K562 (cell line): ENCODE measurements around the gene COX4I2. TPM values are rescaled to one million over a fixed set of nuclear protein-coding genes. Genes with fewer than 3 reads are reported as not detected.
A peak's percentile ranks its signal among the peaks of the same experiment; 100 is the strongest.

Experiments
- ARID1B ChIP-seq: fragments of 450-650 bp; IDR thresholded peaks from 2 replicates; pipeline ENCODE4 v1.6.1; 2016; ENCODE audit warnings: antibody characterized with exemption, mild to moderate bottlenecking, inconsistent platforms
- ATF3 ChIP-seq, 2 experiments: fragments of 450-650 bp in 1 of 2; sonication (generic) in 1 of 2; formaldehyde crosslinking in 1 of 2; IDR thresholded peaks in 1 of 2; conservative IDR thresholded peaks in 1 of 2; 2 replicates each; pipeline versions ENCODE4 v1.6.1 to v1.8.1; 2016 to 2023; ENCODE audit warnings: mild to moderate bottlenecking in 2 of 2, moderate library complexity in 2 of 2, inconsistent platforms in 1 of 2, missing genetic modification reagents in 1 of 2
- CHCHD3 ChIP-seq: fragments of 250-450 bp; sonication (Bioruptor Pico); IDR thresholded peaks from 2 replicates; pipeline ENCODE4 v2.1.2; 2022; ENCODE audit warnings: mild to moderate bottlenecking
- ELF4 ChIP-seq: fragments of 450-650 bp; formaldehyde crosslinking; IDR thresholded peaks from 2 replicates; pipeline ENCODE4 v1.4.0; 2022; ENCODE audit warnings: missing genetic modification characterization
- EWSR1 ChIP-seq: fragments of 450-650 bp; IDR thresholded peaks from 2 replicates; pipeline ENCODE4 v1.6.1; 2018; ENCODE audit warnings: borderline replicate concordance, mild to moderate bottlenecking, low read depth, moderate library complexity; ENCODE audit not compliant: partially characterized antibody
- FOS ChIP-seq: IDR thresholded peaks from 3 replicates; pipeline ENCODE4 v1.6.1; 2011; ENCODE audit not compliant: insufficient read length; ENCODE audit errors: extremely low read depth
- GTF2F1 ChIP-seq: IDR thresholded peaks from 2 replicates; pipeline ENCODE4 v1.6.1; 2011; ENCODE audit warnings: low read depth, low read length, improper control_type of control experiment
- HDAC2 ChIP-seq: fragments of 450-650 bp; IDR thresholded peaks from 2 replicates; pipeline ENCODE4 v1.6.1; 2016; ENCODE audit warnings: mild to moderate bottlenecking
- HINFP ChIP-seq: fragments of 450-650 bp; conservative IDR thresholded peaks from 2 replicates; pipeline ENCODE4 v1.6.1; 2016; ENCODE audit warnings: missing genetic modification characterization, low read depth, mild to moderate bottlenecking, control low read depth, missing compliant biosample characterization
- LARP7 ChIP-seq: fragments of 450-650 bp; IDR thresholded peaks from 2 replicates; pipeline ENCODE4 v1.6.1; 2016
- MEF2A ChIP-seq: IDR thresholded peaks from 2 replicates; pipeline ENCODE4 v1.6.1; 2011; ENCODE audit warnings: low read depth, mild to moderate bottlenecking, low read length, moderate library complexity; ENCODE audit not compliant: control insufficient read depth
- MTF1 ChIP-seq: fragments of 250-450 bp; sonication (Bioruptor Pico); IDR thresholded peaks from 2 replicates; pipeline ENCODE4 v1.9.0; 2021; ENCODE audit warnings: moderate library complexity, mild to moderate bottlenecking, inconsistent platforms, borderline replicate concordance
- RBM17 ChIP-seq: fragments of 200-400 bp; formaldehyde crosslinking; IDR thresholded peaks from 2 replicates; pipeline ENCODE4 v1.6.1; 2017; ENCODE audit warnings: low read depth, mild to moderate bottlenecking, low read length, borderline replicate concordance
- SETDB1 ChIP-seq: IDR thresholded peaks from one replicate; pipeline ENCODE4 v1.6.1; 2012; ENCODE audit warnings: low read length, control low read depth, inconsistent platforms
- SMARCC2 ChIP-seq: fragments of 450-650 bp; IDR thresholded peaks from 2 replicates; pipeline ENCODE4 v1.6.1; 2017; ENCODE audit warnings: antibody characterized with exemption, moderate library complexity, mild to moderate bottlenecking, low read depth
- SUPT5H ChIP-seq: fragments of 450-650 bp; IDR thresholded peaks from 2 replicates; pipeline ENCODE4 v1.6.1; 2016
- TFAM ChIP-seq: fragments of 250-450 bp; sonication (Bioruptor Pico); conservative IDR thresholded peaks from 2 replicates; pipeline ENCODE4 v1.5.0; 2021; ENCODE audit warnings: mild to moderate bottlenecking, moderate library complexity
- ZNF133 ChIP-seq: fragments of 250-450 bp; sonication (Bioruptor Pico); IDR thresholded peaks from 2 replicates; pipeline ENCODE4 v1.4.0; 2020; ENCODE audit warnings: mild to moderate bottlenecking
- ZNF707 ChIP-seq: fragments of 250-450 bp; sonication (Bioruptor Pico); conservative IDR thresholded peaks from 2 replicates; pipeline ENCODE4 v1.8.0; 2022; ENCODE audit warnings: inconsistent platforms, mild to moderate bottlenecking, moderate library complexity
- ZNF75A ChIP-seq: fragments of 450-650 bp; formaldehyde crosslinking; IDR thresholded peaks from 2 replicates; pipeline ENCODE4 v1.4.0; 2020; ENCODE audit warnings: mild to moderate bottlenecking
- polyA plus RNA-seq, 8 experiments: library from polyadenylated mRNA; depleted of rRNA in 4 of 8; stranded (reverse) in 5 of 8; unstranded in 3 of 8; fragments of >200 nt; fragmentation: Nextera tagmentation in 2 of 8; fragmentation: Illumina TruSeq in 1 of 8; extraction: Ambion mirVana in 2 of 8; extraction: Trizol in 1 of 8; gene quantifications; 2 replicates each; pipeline versions ENCODE4 v1.2.1 to v1.2.3, GENCODE V29; 2011 to 2014; ENCODE audit warnings: inconsistent platforms in 1 of 8, missing spikeins in 1 of 8
- total RNA-seq, 7 experiments: library from RNA; depleted of rRNA in 6 of 7; stranded (reverse); fragments of >200 nt in 6 of 7; fragmentation: Illumina TruSeq in 2 of 7; extraction: Trizol in 2 of 7; gene quantifications; 2 replicates each; pipeline versions ENCODE4 v1.2.1 to v1.2.3, GENCODE V29; 2011 to 2021; ENCODE audit warnings: low replicate concordance in 1 of 7
- TF ChIP-seq, protein P1 (sequence below): IDR thresholded peaks from 2 replicates; pipeline ENCODE4 v1.6.1; 2011; ENCODE audit warnings: borderline replicate concordance, low read depth, mild to moderate bottlenecking, moderate library complexity, low read length; ENCODE audit not compliant: insufficient read depth, poor library complexity, severe bottlenecking

COX4I2 gene
- total and polyA plus RNA-seq, 9 of the 15 experiments (the other 6 are each of a cell fraction or from before 2014, with no cell fraction given) = not detected

GRCh38 chr20:31605031-31605901 lies 32.4 kb upstream of the COX4I2 start, which contains the start of gene ID1 (continued):
- TF ChIP-seq, protein P1, sequence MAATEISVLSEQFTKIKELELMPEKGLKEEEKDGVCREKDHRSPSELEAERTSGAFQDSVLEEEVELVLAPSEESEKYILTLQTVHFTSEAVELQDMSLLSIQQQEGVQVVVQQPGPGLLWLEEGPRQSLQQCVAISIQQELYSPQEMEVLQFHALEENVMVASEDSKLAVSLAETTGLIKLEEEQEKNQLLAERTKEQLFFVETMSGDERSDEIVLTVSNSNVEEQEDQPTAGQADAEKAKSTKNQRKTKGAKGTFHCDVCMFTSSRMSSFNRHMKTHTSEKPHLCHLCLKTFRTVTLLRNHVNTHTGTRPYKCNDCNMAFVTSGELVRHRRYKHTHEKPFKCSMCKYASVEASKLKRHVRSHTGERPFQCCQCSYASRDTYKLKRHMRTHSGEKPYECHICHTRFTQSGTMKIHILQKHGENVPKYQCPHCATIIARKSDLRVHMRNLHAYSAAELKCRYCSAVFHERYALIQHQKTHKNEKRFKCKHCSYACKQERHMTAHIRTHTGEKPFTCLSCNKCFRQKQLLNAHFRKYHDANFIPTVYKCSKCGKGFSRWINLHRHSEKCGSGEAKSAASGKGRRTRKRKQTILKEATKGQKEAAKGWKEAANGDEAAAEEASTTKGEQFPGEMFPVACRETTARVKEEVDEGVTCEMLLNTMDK = no peak
- 0 out of 2 replicates have a peak, but pooled peaks have one; percentile 13 for TF ChIP-seq MEF2A
- peak; percentile 37; the same call in 1 of the 2 replicates for TF ChIP-seq ARID1B
- TF ChIP-seq ZNF75A (CRISPR knock-in tag) = no peak
- TF ChIP-seq ZNF707 (CRISPR knock-in tag) = no peak
- peak; percentile 46; the same call in 1 of the 2 replicates for TF ChIP-seq LARP7
- no peak for TF ChIP-seq ATF3 (IDR thresholded peaks at IDR 0.05)
- peak; percentile 83; the same call in 1 of the 2 replicates for TF ChIP-seq ATF3 (CRISPR knock-in tag; conservative IDR thresholded peaks at IDR 0.05)
- no peak for TF ChIP-seq EWSR1
- TF ChIP-seq FOS = peak; percentile 40
- no peak for TF ChIP-seq ELF4
- no peak for TF ChIP-seq HINFP (tag)
- no peak for TF ChIP-seq SMARCC2
- TF ChIP-seq SETDB1 = no peak
- TF ChIP-seq CHCHD3 (CRISPR knock-in tag) = peak; percentile 69; the same call in 1 of the 2 replicates
- TF ChIP-seq ZNF133 (CRISPR knock-in tag) = no peak
- TF ChIP-seq TFAM (CRISPR knock-in tag) = no peak
- TF ChIP-seq RBM17 = no peak
- TF ChIP-seq MTF1 (CRISPR knock-in tag) = no peak
- no peak for TF ChIP-seq HDAC2
- peak; percentile 100 for TF ChIP-seq SUPT5H
- TF ChIP-seq GTF2F1 = peak; percentile 96
